ENCODE measurements around the gene MOCS3. TPM values are rescaled to one million over a fixed set of nuclear protein-coding genes. Genes with fewer than 3 reads are reported as not detected.
A peak's percentile ranks its signal among the peaks of the same experiment; 100 is the strongest.

The MOCS3 gene
- total RNA-seq, 1 donor from 2014 or later: 5.5 TPM

DNA sequence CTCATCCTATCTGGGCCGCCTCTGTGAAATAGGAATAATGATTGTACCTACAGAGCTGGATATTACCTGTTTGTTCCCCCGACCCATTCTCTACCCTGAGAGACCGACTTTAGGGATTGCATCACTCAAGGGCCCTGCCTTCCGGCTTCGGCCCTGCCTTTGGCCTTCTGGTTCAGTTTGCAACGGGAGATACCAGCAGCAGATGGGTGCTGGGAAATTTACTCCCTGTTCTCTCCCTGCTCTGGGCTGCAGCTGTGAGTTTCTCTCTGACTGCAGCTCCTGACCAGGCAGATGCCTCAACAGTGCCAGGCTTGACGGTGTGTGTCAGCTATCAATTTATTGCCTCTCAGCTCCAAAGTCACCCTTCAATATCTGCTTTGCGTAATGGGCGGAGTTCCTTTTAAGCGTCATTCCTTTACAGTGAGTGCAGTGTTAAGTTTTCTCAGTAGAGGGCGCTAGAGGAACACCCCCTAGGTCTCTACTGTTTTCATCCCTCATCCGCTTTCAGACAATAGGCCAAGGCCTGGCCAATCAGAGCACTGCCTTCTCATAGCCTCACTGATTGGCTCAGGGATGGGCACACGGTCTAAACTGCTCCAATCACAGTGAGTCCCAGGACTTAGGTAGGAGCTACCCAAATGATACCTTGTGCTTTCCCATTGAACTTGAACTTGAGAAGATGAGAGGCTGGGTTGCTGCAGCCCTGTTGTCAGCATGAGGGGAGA lies 34.3 kb downstream of the MOCS3 start:
- no peak for DNase-seq (ENCODE audit: extremely low spot score, unreplicated experiment)
- Mint-ChIP-seq H3K4me3 (ENCODE audit: unreplicated experiment) (no peak overlapping the region), H3K4me1 (ENCODE audit: unreplicated experiment) (peaks cover 9% of the 10 kb centered on the region), H3K27ac (ENCODE audit: unreplicated experiment) (no peak overlapping the region), H3K36me3 (ENCODE audit: unreplicated experiment) (no peaks in the 10 kb centered on the region), H3K27me3 (ENCODE audit: unreplicated experiment) (peaks cover 8% of the 10 kb centered on the region), H3K9me3 (ENCODE audit: unreplicated experiment) (no peaks in the 10 kb centered on the region)
- TF ChIP-seq, protein P1, sequence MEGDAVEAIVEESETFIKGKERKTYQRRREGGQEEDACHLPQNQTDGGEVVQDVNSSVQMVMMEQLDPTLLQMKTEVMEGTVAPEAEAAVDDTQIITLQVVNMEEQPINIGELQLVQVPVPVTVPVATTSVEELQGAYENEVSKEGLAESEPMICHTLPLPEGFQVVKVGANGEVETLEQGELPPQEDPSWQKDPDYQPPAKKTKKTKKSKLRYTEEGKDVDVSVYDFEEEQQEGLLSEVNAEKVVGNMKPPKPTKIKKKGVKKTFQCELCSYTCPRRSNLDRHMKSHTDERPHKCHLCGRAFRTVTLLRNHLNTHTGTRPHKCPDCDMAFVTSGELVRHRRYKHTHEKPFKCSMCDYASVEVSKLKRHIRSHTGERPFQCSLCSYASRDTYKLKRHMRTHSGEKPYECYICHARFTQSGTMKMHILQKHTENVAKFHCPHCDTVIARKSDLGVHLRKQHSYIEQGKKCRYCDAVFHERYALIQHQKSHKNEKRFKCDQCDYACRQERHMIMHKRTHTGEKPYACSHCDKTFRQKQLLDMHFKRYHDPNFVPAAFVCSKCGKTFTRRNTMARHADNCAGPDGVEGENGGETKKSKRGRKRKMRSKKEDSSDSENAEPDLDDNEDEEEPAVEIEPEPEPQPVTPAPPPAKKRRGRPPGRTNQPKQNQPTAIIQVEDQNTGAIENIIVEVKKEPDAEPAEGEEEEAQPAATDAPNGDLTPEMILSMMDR (IDR thresholded peaks at IDR 0.05): peak; percentile 66

DNA sequence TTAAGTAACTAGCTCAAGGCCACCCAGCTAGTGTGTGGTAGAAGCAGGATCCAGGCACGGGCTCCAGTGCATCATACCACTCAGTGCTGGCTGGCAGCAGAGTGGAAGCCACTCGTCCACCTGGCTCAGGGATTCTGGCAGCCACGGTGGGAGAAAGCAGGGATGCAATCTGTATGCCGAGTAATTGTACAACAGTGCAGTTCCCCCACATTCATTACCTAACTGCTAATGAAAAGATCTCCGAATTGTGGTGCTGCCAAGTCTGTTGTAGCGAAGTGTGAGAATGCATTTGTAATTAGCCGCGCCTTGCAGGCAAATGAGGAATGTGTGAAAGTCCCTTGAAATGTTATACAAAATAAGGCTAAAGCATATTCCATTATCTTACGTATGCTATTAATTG lies 35.3 kb downstream of the MOCS3 start:
- Mint-ChIP-seq H3K4me1 (ENCODE audit: unreplicated experiment) (peaks cover 9% of the 10 kb centered on the region), H3K4me3 (ENCODE audit: unreplicated experiment) (no peak overlapping the region), H3K27ac (ENCODE audit: unreplicated experiment) (no peak overlapping the region), H3K27me3 (ENCODE audit: unreplicated experiment) (peaks cover 12% of the 10 kb centered on the region), H3K9me3 (ENCODE audit: unreplicated experiment) (no peaks in the 10 kb centered on the region), H3K36me3 (ENCODE audit: unreplicated experiment) (no peaks in the 10 kb centered on the region)
- TF ChIP-seq, protein P1 (IDR thresholded peaks at IDR 0.05): no peak
- DNase-seq (ENCODE audit: extremely low spot score, unreplicated experiment): no peak

DNA sequence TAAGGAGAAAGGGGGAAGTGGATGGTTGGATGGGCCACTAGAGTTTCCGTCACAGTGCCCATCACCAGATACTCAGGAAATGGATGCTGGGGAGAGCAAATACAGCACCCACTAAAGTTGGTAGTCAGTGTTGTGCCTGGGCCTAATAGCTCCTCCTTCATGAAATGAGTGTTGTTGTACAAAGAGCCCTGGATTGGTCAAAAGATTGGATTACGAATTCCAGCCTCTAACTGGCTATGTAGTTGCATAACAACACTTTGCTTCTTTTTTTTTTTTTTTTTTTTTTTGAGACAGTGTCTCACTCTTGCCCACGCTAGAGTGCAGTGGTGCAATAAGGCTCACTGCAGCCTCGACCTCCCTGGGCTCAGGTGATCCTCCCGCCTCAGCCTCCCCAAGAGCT lies 36.9 kb downstream of the MOCS3 start:
- Mint-ChIP-seq H3K4me1 (ENCODE audit: unreplicated experiment) (peaks cover 9% of the 10 kb centered on the region), H3K9me3 (ENCODE audit: unreplicated experiment) (no peaks in the 10 kb centered on the region), H3K27ac (ENCODE audit: unreplicated experiment) (no peak overlapping the region), H3K36me3 (ENCODE audit: unreplicated experiment) (no peaks in the 10 kb centered on the region), H3K27me3 (ENCODE audit: unreplicated experiment) (peaks cover 15% of the 10 kb centered on the region), H3K4me3 (ENCODE audit: unreplicated experiment) (no peak overlapping the region)
- DNase-seq (ENCODE audit: extremely low spot score, unreplicated experiment): no peak
- TF ChIP-seq, protein P1 (IDR thresholded peaks at IDR 0.05): no peak

DNA sequence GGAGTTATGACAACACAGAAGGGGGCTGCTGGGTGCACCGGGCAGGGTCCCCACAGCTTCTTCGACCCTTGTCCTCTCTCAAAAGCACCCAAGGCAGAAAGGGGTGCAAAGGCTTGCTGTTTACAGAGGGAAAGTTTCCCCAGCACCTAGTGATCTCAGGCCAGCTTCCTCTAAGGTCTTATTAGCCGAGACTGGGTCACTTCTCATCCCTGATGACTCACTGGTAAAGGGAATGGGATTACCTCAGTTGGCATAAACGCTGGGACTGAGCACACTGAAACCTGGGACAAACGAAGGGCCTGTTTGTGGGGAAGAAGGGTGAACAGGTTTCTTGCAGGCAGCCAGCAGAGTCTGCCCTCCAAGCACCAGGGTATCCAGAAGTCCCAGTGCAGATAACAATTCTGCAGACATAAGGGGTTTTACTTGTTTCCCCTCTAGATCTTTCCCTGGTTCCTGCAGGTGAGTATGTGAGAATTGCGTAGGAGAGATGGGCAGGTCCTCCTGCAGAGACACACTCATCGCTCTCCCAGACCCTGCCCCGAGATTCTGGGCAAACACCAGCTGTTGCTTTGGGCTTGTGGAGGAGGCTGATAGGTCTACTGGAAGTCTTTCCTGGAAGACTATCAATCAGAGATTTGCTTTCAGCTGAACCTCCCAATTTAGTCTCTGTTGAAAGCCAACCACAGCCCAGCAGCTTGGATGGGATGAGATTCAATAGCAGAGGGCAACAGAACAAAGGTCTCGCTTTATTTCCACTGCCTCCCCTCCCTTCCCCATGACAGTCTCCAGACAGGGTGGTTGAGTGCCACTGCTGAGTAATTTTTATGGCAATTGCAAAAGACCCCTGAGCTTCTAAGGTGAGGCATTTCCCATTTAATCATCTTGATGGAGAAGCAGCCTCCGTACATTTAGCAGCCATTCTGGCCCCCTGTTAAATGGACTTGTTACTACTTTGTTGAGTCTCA lies 38.6 kb downstream of the MOCS3 start:
- H3K4me1 Mint-ChIP-seq (ENCODE audit: unreplicated experiment): peaks cover 8% of the 10 kb centered on the region
- no peak overlapping the region for H3K27ac Mint-ChIP-seq (ENCODE audit: unreplicated experiment)
- no peaks in the 10 kb centered on the region for H3K9me3 Mint-ChIP-seq (ENCODE audit: unreplicated experiment)
- TF ChIP-seq, protein P1 (IDR thresholded peaks at IDR 0.05): no peak
- no peaks in the 10 kb centered on the region for H3K36me3 Mint-ChIP-seq (ENCODE audit: unreplicated experiment)
- H3K27me3 Mint-ChIP-seq (ENCODE audit: unreplicated experiment): peaks cover 15% of the 10 kb centered on the region
- no peak overlapping the region for H3K4me3 Mint-ChIP-seq (ENCODE audit: unreplicated experiment)
- no peak for DNase-seq (ENCODE audit: extremely low spot score, unreplicated experiment)

DNA sequence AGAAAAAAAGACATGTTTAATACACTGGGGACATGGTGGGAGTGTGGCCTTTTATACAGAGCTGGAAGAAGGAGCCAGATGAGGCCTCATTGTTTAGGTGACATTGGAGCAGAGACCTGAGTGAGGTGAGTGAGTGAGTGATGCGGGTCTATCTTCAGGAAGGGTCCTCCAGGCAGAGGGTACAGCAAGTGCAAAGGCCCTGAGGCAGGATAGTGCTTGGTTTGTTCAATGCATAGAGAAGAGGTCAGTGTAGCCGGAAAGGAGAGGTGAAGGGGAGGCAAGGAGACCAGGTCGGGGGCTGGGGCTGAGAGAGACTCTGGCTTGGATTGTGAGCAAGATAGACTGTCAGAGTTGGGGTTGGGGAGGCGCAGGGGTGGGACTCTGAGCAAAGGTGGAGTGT lies 40.7 kb downstream of the MOCS3 start:
- no peaks in the 10 kb centered on the region for H3K36me3 Mint-ChIP-seq (ENCODE audit: unreplicated experiment)
- no peak overlapping the region for H3K27ac Mint-ChIP-seq (ENCODE audit: unreplicated experiment)
- TF ChIP-seq, protein P1 (IDR thresholded peaks at IDR 0.05): no peak
- H3K4me3 Mint-ChIP-seq (ENCODE audit: unreplicated experiment): no peak overlapping the region
- DNase-seq (ENCODE audit: extremely low spot score, unreplicated experiment): no peak
- H3K27me3 Mint-ChIP-seq (ENCODE audit: unreplicated experiment): peaks cover 15% of the 10 kb centered on the region
- H3K4me1 Mint-ChIP-seq (ENCODE audit: unreplicated experiment): no peaks in the 10 kb centered on the region
- no peaks in the 10 kb centered on the region for H3K9me3 Mint-ChIP-seq (ENCODE audit: unreplicated experiment)
